Measurements from ENCODE around the gene PACS2.
"Not testable (repeated sequence)": the region's sequence is repeated elsewhere in the genome, so short reads cannot be mapped to it uniquely, and the experiment has no call there.

The PACS2 gene

GRCh38 chr14:105287249-105288102 lies 27.1 kb upstream of the PACS2 start:
- no peak for DNase-seq (ENCODE audit: low read depth in 2 of 2, low spot score in 1 of 2)

- DNase-seq (ENCODE audit: low read depth in 2 of 2, low spot score in 1 of 2): not testable (repeated sequence)
Observed at GRCh38 chr14:105288936-105289335, 25.6 kb upstream of the PACS2 start.

- no peak for DNase-seq (ENCODE audit: low read depth in 2 of 2, low spot score in 1 of 2)
Observed at GRCh38 chr14:105290621-105291346, 23.8 kb upstream of the PACS2 start.

GRCh38 chr14:105292826-105293711 lies 21.5 kb upstream of the PACS2 start:
- DNase-seq (ENCODE audit: low read depth in 2 of 2, low spot score in 1 of 2): no peak

GRCh38 chr14:105294142-105294597 lies 20.4 kb upstream of the PACS2 start:
- peak; percentile 27 to 35 for DNase-seq (ENCODE audit: low read depth in 2 of 2, low spot score in 1 of 2)

GRCh38 chr14:105297311-105297710 lies 17.2 kb upstream of the PACS2 start:
- DNase-seq (ENCODE audit: low read depth in 2 of 2, low spot score in 1 of 2): not testable (repeated sequence)

- no peak for DNase-seq (ENCODE audit: low read depth in 2 of 2, low spot score in 1 of 2)
Observed at GRCh38 chr14:105299654-105300541, 14.7 kb upstream of the PACS2 start.

- DNase-seq (ENCODE audit: low read depth in 2 of 2, low spot score in 1 of 2): peak; percentile 88 to 92
Observed at GRCh38 chr14:105300542-105301102, 13.9 kb upstream of the PACS2 start, which contains the start of gene BRF1. Gene BRF1, minus strand, starts transcription at chr14:105301001. Its CDS starts 372 bp downstream, at chr14:105300629.

- peak; percentile 98 to 100 for DNase-seq (ENCODE audit: low read depth in 2 of 2, low spot score in 1 of 2)
Observed at GRCh38 chr14:105301103-105301914, 13.2 kb upstream of the PACS2 start.

GRCh38 chr14:105301915-105302249 lies 12.7 kb upstream of the PACS2 start:
- not testable (repeated sequence) for DNase-seq (ENCODE audit: low read depth in 2 of 2, low spot score in 1 of 2)

GRCh38 chr14:105303949-105304348 lies 10.6 kb upstream of the PACS2 start:
- DNase-seq (ENCODE audit: low read depth in 2 of 2, low spot score in 1 of 2): no peak

- DNase-seq (ENCODE audit: low read depth in 2 of 2, low spot score in 1 of 2): no peak
Observed at GRCh38 chr14:105304565-105304964, 10.0 kb upstream of the PACS2 start.

- DNase-seq (ENCODE audit: low read depth in 2 of 2, low spot score in 1 of 2): no peak
Observed at GRCh38 chr14:105305345-105305744, 9.2 kb upstream of the PACS2 start.

- DNase-seq (ENCODE audit: low read depth in 2 of 2, low spot score in 1 of 2): no peak
Observed at GRCh38 chr14:105305791-105306190, 8.8 kb upstream of the PACS2 start.

- DNase-seq (ENCODE audit: low read depth in 2 of 2, low spot score in 1 of 2): no peak
Observed at GRCh38 chr14:105307052-105307727, 7.4 kb upstream of the PACS2 start.

- DNase-seq (ENCODE audit: low read depth in 2 of 2, low spot score in 1 of 2): no peak
Observed at GRCh38 chr14:105309371-105309770, 5.2 kb upstream of the PACS2 start.

GRCh38 chr14:105311838-105312237 lies 2.7 kb upstream of the PACS2 start:
- no peak for DNase-seq (ENCODE audit: low read depth in 2 of 2, low spot score in 1 of 2)

- no peak for DNase-seq (ENCODE audit: low read depth in 2 of 2, low spot score in 1 of 2)
Observed at GRCh38 chr14:105312973-105313372, 1.6 kb upstream of the PACS2 start.
